ENCODE data around the gene TNNT2. TPM values are rescaled to one million over a fixed set of nuclear protein-coding genes. Genes with fewer than 3 reads are reported as not detected.
A peak's percentile ranks its signal among the peaks of the same experiment; 100 is the strongest.

The TNNT2 gene
- total RNA-seq, 4 donors from 2014 or later, result 1.3 to 6.1 (median 1.8) TPM

- Histone ChIP-seq H3K4me1 (peaks cover 4 to 45% (median 5%) of the 10 kb centered on the region in 3 donors), H3K9me3 (peaks cover 0 to 3% (median 0%) of the 10 kb centered on the region in 3 donors), H3K36me3 (peaks cover 0 to 8% (median 2%) of the 10 kb centered on the region in 3 donors), H3K27me3 (no peaks in the 10 kb centered on the region), H3K4me3 (no peak overlapping the region), H3K27ac (peak overlapping the region in 1 of 4 donors; percentile 17)
- DNase-seq, result no peak
- 82 to 87% methylated on average over 4 to 5 of the region's 9 CpGs for WGBS, 2 donors
- no peak for TF ChIP-seq POLR2A (IDR thresholded peaks at IDR 0.05)
- no peak for TF ChIP-seq CTCF (IDR thresholded peaks at IDR 0.05)
- intact Hi-C loops (cut with DNase I), result no loop called here
These were observed 40.6 kb downstream of the TNNT2 start for GRCh38 chr1:201336711-201337450.

GRCh38 chr1:201335901-201336300 is 41.6 kb downstream of the TNNT2 start:
- H3K36me3 ChIP-seq, result peaks cover 0 to 18% (median 5%) of the 10 kb centered on the region in 3 donors
- 75 to 77% methylated on average over 2 to 3 of the region's 3 CpGs for WGBS, 2 donors
- H3K27me3 ChIP-seq, result no peaks in the 10 kb centered on the region
- TF ChIP-seq CTCF (IDR thresholded peaks at IDR 0.05) (no peak), POLR2A (IDR thresholded peaks at IDR 0.05) (no peak)
- peak overlapping the region in 3 of 4 donors; percentile 23 to 79 (median 76) for H3K27ac ChIP-seq
- H3K4me1 ChIP-seq, result peaks cover 4 to 55% (median 5%) of the 10 kb centered on the region in 3 donors
- no peaks in the 10 kb centered on the region for H3K9me3 ChIP-seq
- intact Hi-C loops (cut with DNase I), result no loop called here
- no peak for DNase-seq
- no peak overlapping the region for H3K4me3 ChIP-seq

GRCh38 chr1:201335174-201335870 is 42.2 kb downstream of the TNNT2 start:
- no peaks in the 10 kb centered on the region for H3K27me3 ChIP-seq
- DNase-seq, result no peak
- peaks cover 4 to 61% (median 5%) of the 10 kb centered on the region in 3 donors for H3K4me1 ChIP-seq
- H3K9me3 ChIP-seq, result no peaks in the 10 kb centered on the region
- TF ChIP-seq POLR2A (IDR thresholded peaks at IDR 0.05), result no peak
- no peak for TF ChIP-seq CTCF (IDR thresholded peaks at IDR 0.05)
- WGBS, 2 donors, result 26 to 65% methylated on average over 9 to 10 of the region's 10 CpGs
- H3K27ac ChIP-seq, result peak overlapping the region in 3 of 4 donors; percentile 70 to 79 (median 76)
- peaks cover 0 to 24% (median 5%) of the 10 kb centered on the region in 3 donors for H3K36me3 ChIP-seq
- intact Hi-C loops (cut with DNase I), result no loop called here
- H3K4me3 ChIP-seq, result no peak overlapping the region

GRCh38 chr1:201334325-201335173 is 42.9 kb downstream of the TNNT2 start:
- intact Hi-C loops (cut with DNase I), result no loop called here
- Histone ChIP-seq H3K27me3 (no peaks in the 10 kb centered on the region), H3K36me3 (peaks cover 0 to 32% (median 5%) of the 10 kb centered on the region in 3 donors), H3K9me3 (no peaks in the 10 kb centered on the region), H3K4me1 (peaks cover 4 to 69% (median 5%) of the 10 kb centered on the region in 3 donors), H3K4me3 (no peak overlapping the region), H3K27ac (peak overlapping the region; percentile 62 to 79 (median 73))
- 51 to 54% methylated on average over 11 of the region's 11 CpGs for WGBS, 2 donors
- no peak for TF ChIP-seq POLR2A (IDR thresholded peaks at IDR 0.05)
- no peak for TF ChIP-seq CTCF (IDR thresholded peaks at IDR 0.05)
- DNase-seq, result no peak

Data from esophagus squamous epithelium (tissue), 5 donors.